ENCODE data around the gene NAIF1. TPM values are rescaled to one million over a fixed set of nuclear protein-coding genes. Genes with fewer than 3 reads are reported as not detected.

NAIF1 gene, protein sequence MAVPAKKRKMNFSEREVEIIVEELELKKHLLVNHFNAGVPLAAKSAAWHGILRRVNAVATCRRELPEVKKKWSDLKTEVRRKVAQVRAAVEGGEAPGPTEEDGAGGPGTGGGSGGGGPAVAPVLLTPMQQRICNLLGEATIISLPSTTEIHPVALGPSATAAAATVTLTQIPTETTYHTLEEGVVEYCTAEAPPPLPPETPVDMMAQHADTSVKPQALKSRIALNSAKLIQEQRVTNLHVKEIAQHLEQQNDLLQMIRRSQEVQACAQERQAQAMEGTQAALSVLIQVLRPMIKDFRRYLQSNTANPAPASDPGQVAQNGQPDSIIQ
- 1 to 10 TPM; 3.2 to 7.0 (median 5.5) TPM for total RNA-seq
- polyA plus RNA-seq = 1 to 10 TPM; 4.4 to 7.2 TPM
- long read RNA-seq, donor 1, partial matches to known transcripts = 0 of 6 reads
- long read RNA-seq, donor 1, other reads (novel, unspliced or antisense) = 4 of 6 reads
- long read RNA-seq, donor 2, partial matches to known transcripts = 0 of 6 reads
- long read RNA-seq, donor 2, other reads (novel, unspliced or antisense) = 4 of 6 reads
- long read RNA-seq, donor 3, partial matches to known transcripts = 0 of 3 reads
- long read RNA-seq, donor 3, other reads (novel, unspliced or antisense) = 2 of 3 reads

DNA sequence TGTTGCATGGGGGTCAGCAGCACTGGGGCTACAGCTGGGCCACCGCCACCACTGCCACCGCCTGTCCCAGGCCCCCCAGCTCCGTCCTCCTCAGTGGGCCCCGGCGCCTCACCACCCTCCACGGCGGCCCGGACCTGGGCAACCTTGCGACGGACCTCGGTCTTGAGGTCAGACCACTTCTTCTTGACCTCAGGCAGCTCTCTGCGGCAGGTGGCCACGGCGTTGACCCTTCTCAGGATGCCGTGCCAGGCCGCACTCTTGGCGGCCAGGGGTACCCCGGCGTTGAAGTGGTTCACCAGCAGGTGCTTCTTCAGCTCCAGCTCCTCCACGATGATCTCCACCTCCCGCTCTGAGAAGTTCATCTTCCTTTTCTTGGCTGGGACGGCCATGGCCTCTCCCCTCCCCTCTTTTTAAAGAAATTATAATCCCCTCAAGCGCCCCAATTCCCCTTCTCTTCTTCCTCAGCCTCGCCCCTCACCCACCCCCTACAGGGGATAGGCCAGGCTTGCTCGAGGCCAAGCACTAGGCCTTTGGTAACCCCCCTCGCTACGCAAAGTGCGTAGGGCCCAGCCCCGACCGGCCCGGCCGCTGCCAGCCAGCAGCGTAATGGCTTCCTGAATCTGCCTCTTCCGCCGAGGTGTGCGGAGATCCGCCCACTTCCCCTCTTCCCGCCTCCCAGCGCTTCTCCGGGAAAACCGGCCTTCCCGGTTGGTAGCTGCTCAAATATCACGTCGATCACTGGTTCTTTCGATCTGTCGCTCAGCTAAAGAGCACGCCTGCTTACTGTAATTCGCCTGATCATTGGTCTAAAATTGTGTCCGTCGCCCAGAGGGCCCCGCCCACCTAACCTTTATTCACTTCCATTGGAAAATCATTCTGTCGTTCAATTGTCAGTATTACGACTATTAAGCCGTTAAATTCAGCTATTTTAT lies at the start of gene NAIF1:
TSS of gene NAIF1 (minus strand) at position 608 of the 932 bp plus-strand sequence. CDS start at position 389, 219 bp downstream.
- DNase-seq (peak; percentile 96 to 98), ATAC-seq (peak; percentile 77 to 95 (median 88))
- H3K36me3 ChIP-seq = peaks cover 0 to 17% (median 0%) of the 10 kb centered on the region in 9 donors
- intact Hi-C loops (cut with DNase I) = loop anchor here in 1 of 10 donors (10.0 kb wide), 1 partner anchor 48 kb away; no protein-coding TSS in a partner anchor
- no peaks in the 10 kb centered on the region for H3K27me3 ChIP-seq
- no peaks in the 10 kb centered on the region for H3K9me3 ChIP-seq
- peak within 1 kb of the TSS; percentile 54 to 98 (median 88) for H3K4me3 ChIP-seq
- H3K4me1 ChIP-seq = peaks cover 9 to 76% (median 44%) of the 10 kb centered on the region in 9 donors
- 36% methylated on average over 54 of the region's 54 CpGs for WGBS, 2 donors
- TF ChIP-seq, protein P1, sequence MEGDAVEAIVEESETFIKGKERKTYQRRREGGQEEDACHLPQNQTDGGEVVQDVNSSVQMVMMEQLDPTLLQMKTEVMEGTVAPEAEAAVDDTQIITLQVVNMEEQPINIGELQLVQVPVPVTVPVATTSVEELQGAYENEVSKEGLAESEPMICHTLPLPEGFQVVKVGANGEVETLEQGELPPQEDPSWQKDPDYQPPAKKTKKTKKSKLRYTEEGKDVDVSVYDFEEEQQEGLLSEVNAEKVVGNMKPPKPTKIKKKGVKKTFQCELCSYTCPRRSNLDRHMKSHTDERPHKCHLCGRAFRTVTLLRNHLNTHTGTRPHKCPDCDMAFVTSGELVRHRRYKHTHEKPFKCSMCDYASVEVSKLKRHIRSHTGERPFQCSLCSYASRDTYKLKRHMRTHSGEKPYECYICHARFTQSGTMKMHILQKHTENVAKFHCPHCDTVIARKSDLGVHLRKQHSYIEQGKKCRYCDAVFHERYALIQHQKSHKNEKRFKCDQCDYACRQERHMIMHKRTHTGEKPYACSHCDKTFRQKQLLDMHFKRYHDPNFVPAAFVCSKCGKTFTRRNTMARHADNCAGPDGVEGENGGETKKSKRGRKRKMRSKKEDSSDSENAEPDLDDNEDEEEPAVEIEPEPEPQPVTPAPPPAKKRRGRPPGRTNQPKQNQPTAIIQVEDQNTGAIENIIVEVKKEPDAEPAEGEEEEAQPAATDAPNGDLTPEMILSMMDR (IDR thresholded peaks at IDR 0.05) = no peak
- H3K27ac ChIP-seq = peak within 1 kb of the TSS; percentile 88 to 99 (median 98)

DNA sequence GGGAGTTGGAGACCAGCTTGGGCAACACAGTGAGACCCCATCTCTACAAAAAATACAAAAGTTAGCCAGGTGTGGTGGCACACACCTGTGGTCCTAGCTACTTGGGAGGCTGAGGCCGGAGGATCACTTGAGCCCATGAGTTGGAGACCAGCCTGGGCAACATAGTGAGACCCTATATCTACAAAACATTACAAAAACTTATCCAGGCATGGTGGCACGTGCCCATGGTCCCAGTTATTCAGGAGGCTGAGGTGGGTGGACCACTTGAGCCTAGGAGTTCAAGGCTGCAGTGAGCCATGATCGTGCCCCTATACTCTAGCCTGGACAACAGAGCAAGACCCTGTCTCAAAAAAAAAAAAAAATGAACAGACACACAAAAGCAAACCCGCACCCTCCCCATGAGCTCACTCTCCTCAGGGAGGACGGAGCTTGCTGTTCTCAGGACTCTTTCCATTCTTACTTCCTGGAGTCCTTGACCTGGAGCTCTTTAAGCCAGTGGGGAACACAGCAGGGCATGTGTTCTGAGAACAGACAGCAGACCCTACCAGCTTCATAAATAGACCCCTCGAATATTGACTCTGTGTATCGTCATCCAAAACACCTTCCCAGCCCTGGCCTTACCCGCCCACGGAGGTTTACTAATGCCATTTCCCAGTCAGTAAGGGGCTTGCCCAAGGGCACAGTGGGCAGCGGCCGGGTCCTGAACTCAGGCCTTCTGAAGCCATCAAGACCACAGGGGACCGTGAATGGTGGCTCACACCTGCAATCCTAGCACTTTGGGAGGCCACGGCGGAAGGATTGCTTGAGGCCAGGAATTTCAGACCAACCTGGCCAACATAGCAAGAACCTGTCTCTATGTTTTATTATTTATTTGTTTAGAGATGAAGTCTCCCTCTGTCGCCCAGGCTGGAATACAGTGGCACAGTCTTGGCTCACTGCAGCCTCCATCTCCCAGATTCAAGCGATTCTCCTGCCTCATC lies 49.3 kb upstream of the NAIF1 start:
- Histone ChIP-seq H3K36me3 (peaks cover 0 to 47% (median 5%) of the 10 kb centered on the region in 9 donors), H3K27me3 (no peaks in the 10 kb centered on the region), H3K9me3 (peaks cover 0 to 4% (median 0%) of the 10 kb centered on the region in 11 donors), H3K4me3 (no peak overlapping the region), H3K27ac (no peak overlapping the region), H3K4me1 (peaks cover 0 to 12% (median 8%) of the 10 kb centered on the region in 9 donors)
- TF ChIP-seq, protein P1 (IDR thresholded peaks at IDR 0.05) = no peak
- 90 to 92% methylated on average over 16 of the region's 16 CpGs for WGBS, 2 donors
- DNase-seq (no peak), ATAC-seq (no peak)
- intact Hi-C loops (cut with DNase I) = loop anchor here in 8 of 10 donors (1.0 to 10.0 kb wide), 7 partner anchors 52 to 174 kb away; partner anchors contain the start of genes NAIF1 (in 1 of the 8) and SLC25A25 (in 1 of the 8)

DNA sequence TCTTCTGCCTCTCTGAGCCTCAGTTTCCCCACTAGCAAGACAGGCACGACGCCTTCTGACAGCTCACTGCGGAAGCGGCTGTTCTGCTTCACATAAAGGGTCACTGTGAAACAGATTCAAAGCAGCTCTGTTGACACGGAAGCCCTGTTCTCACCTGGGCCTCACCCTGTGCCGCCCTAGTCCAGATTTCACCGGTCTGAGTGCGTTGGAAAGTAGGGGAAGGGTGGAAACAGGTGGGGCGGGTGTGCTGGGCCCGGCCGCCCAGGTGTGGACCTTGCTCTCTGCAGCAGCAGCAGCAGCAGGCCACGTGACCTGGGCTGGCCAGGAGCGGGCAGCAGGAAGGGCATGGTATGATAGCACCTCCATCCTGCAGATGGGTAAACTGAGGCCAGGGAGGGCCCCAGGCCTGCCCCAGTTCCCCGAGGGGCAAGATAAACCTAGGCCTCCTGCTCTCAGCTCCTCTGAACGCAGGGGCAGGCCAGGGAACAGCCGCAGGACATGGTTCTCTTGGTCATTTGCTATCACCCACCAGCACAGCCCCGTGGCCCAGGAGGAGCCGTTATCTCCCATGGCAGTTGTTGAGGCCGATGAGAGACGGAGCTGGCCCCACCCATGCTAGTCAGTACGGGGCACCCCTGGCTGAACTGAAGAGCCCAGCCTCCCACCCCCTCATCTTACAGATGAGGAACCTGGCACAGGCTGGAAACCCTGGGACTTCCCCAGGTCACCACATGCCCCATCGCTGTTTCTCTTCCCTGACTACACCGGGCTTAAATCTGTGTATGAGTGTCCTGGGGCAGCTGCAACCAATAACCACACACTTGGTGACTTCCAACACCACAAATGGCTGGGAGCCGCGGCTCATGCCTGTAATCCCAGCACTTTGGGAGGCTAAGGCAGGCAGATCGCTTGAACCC lies 48.3 kb upstream of the NAIF1 start:
- DNase-seq (no peak), ATAC-seq (no peak)
- WGBS, 2 donors = 92 to 93% methylated on average over 26 of the region's 26 CpGs
- intact Hi-C loops (cut with DNase I) = loop anchor here in 7 of 10 donors (2.0 to 10.0 kb wide), 6 partner anchors 51 to 173 kb away; partner anchors contain the start of genes NAIF1 (in 1 of the 7) and SLC25A25 (in 1 of the 7)
- Histone ChIP-seq H3K4me3 (no peak overlapping the region), H3K27ac (no peak overlapping the region), H3K4me1 (peaks cover 0 to 12% (median 8%) of the 10 kb centered on the region in 9 donors), H3K27me3 (no peaks in the 10 kb centered on the region), H3K9me3 (peaks cover 0 to 4% (median 0%) of the 10 kb centered on the region in 11 donors), H3K36me3 (peaks cover 0 to 40% (median 5%) of the 10 kb centered on the region in 9 donors)
- TF ChIP-seq, protein P1 (IDR thresholded peaks at IDR 0.05) = no peak

Measured in heart right ventricle (tissue), 16 donors.